ENCODE measurements around the gene PRDM16.

PRDM16 gene

GRCh38 chr1:3259020-3259419 is 190.0 kb downstream of the PRDM16 start:
- Histone ChIP-seq H3K27ac (ENCODE audit: low read depth, low read length) (no peak overlapping the region), H3K36me3 (ENCODE audit: control insufficient read depth in 1 of 2, insufficient read depth in 2 of 2, low read length in 2 of 2) (no peaks in the 10 kb centered on the region), H3K9ac (ENCODE audit: low read depth in 1 of 2, low read length in 2 of 2) (no peak overlapping the region), H3K4me3 (ENCODE audit: low read depth in 1 of 2, low read length in 2 of 2) (no peak overlapping the region), H3K4me1 (ENCODE audit: control insufficient read depth in 1 of 2, insufficient read depth in 2 of 2, low read length in 2 of 2) (peaks cover 22 to 28% of the 10 kb centered on the region in 2 donors), H3K27me3 (ENCODE audit: control insufficient read depth in 1 of 2, insufficient read depth in 2 of 2, low read length in 2 of 2) (no peaks in the 10 kb centered on the region), H3K9me3 (ENCODE audit: control insufficient read depth in 1 of 2, low read length in 2 of 2) (no peaks in the 10 kb centered on the region)

- Histone ChIP-seq H3K27me3 (ENCODE audit: control insufficient read depth in 1 of 2, insufficient read depth in 2 of 2, low read length in 2 of 2) (no peaks in the 10 kb centered on the region), H3K27ac (ENCODE audit: low read depth, low read length) (no peak overlapping the region), H3K36me3 (ENCODE audit: control insufficient read depth in 1 of 2, insufficient read depth in 2 of 2, low read length in 2 of 2) (no peaks in the 10 kb centered on the region), H3K4me3 (ENCODE audit: low read depth in 1 of 2, low read length in 2 of 2) (no peak overlapping the region), H3K9ac (ENCODE audit: low read depth in 1 of 2, low read length in 2 of 2) (no peak overlapping the region), H3K9me3 (ENCODE audit: control insufficient read depth in 1 of 2, low read length in 2 of 2) (no peaks in the 10 kb centered on the region), H3K4me1 (ENCODE audit: control insufficient read depth in 1 of 2, insufficient read depth in 2 of 2, low read length in 2 of 2) (peaks cover 29 to 31% of the 10 kb centered on the region in 2 donors)
These were observed 192.3 kb downstream of the PRDM16 start for GRCh38 chr1:3261007-3261968.

- no peaks in the 10 kb centered on the region for H3K9me3 ChIP-seq (ENCODE audit: control insufficient read depth in 1 of 2, low read length in 2 of 2)
- H3K4me3 ChIP-seq (ENCODE audit: low read depth in 1 of 2, low read length in 2 of 2): no peak overlapping the region
- peaks cover 29 to 31% of the 10 kb centered on the region in 2 donors for H3K4me1 ChIP-seq (ENCODE audit: control insufficient read depth in 1 of 2, insufficient read depth in 2 of 2, low read length in 2 of 2)
- H3K27me3 ChIP-seq (ENCODE audit: control insufficient read depth in 1 of 2, insufficient read depth in 2 of 2, low read length in 2 of 2): no peaks in the 10 kb centered on the region
- no peak overlapping the region for H3K27ac ChIP-seq (ENCODE audit: low read depth, low read length)
- H3K36me3 ChIP-seq (ENCODE audit: control insufficient read depth in 1 of 2, insufficient read depth in 2 of 2, low read length in 2 of 2): no peaks in the 10 kb centered on the region
- no peak overlapping the region for H3K9ac ChIP-seq (ENCODE audit: low read depth in 1 of 2, low read length in 2 of 2)
These were observed 193.1 kb downstream of the PRDM16 start for GRCh38 chr1:3261969-3262579.

GRCh38 chr1:3262681-3263286 is 193.8 kb downstream of the PRDM16 start:
- H3K9ac ChIP-seq (ENCODE audit: low read depth in 1 of 2, low read length in 2 of 2): no peak overlapping the region
- no peak overlapping the region for H3K27ac ChIP-seq (ENCODE audit: low read depth, low read length)
- no peaks in the 10 kb centered on the region for H3K36me3 ChIP-seq (ENCODE audit: control insufficient read depth in 1 of 2, insufficient read depth in 2 of 2, low read length in 2 of 2)
- H3K4me3 ChIP-seq (ENCODE audit: low read depth in 1 of 2, low read length in 2 of 2): no peak overlapping the region
- no peaks in the 10 kb centered on the region for H3K27me3 ChIP-seq (ENCODE audit: control insufficient read depth in 1 of 2, insufficient read depth in 2 of 2, low read length in 2 of 2)
- no peaks in the 10 kb centered on the region for H3K9me3 ChIP-seq (ENCODE audit: control insufficient read depth in 1 of 2, low read length in 2 of 2)
- H3K4me1 ChIP-seq (ENCODE audit: control insufficient read depth in 1 of 2, insufficient read depth in 2 of 2, low read length in 2 of 2): peaks cover 29 to 31% of the 10 kb centered on the region in 2 donors

- Histone ChIP-seq H3K9me3 (ENCODE audit: control insufficient read depth in 1 of 2, low read length in 2 of 2) (no peaks in the 10 kb centered on the region), H3K4me1 (ENCODE audit: control insufficient read depth in 1 of 2, insufficient read depth in 2 of 2, low read length in 2 of 2) (peaks cover 29 to 31% of the 10 kb centered on the region in 2 donors), H3K4me3 (ENCODE audit: low read depth in 1 of 2, low read length in 2 of 2) (peak overlapping the region in 1 of 2 donors; percentile 0), H3K27ac (ENCODE audit: low read depth, low read length) (no peak overlapping the region), H3K27me3 (ENCODE audit: control insufficient read depth in 1 of 2, insufficient read depth in 2 of 2, low read length in 2 of 2) (no peaks in the 10 kb centered on the region), H3K9ac (ENCODE audit: low read depth in 1 of 2, low read length in 2 of 2) (peak overlapping the region in 1 of 2 donors; percentile 10), H3K36me3 (ENCODE audit: control insufficient read depth in 1 of 2, insufficient read depth in 2 of 2, low read length in 2 of 2) (no peaks in the 10 kb centered on the region)
These were observed 194.8 kb downstream of the PRDM16 start for GRCh38 chr1:3263790-3264189.

- Histone ChIP-seq H3K4me3 (ENCODE audit: low read depth in 1 of 2, low read length in 2 of 2) (no peak overlapping the region), H3K4me1 (ENCODE audit: control insufficient read depth in 1 of 2, insufficient read depth in 2 of 2, low read length in 2 of 2) (peaks cover 29 to 31% of the 10 kb centered on the region in 2 donors), H3K27ac (ENCODE audit: low read depth, low read length) (no peak overlapping the region), H3K9ac (ENCODE audit: low read depth in 1 of 2, low read length in 2 of 2) (no peak overlapping the region), H3K27me3 (ENCODE audit: control insufficient read depth in 1 of 2, insufficient read depth in 2 of 2, low read length in 2 of 2) (no peaks in the 10 kb centered on the region), H3K36me3 (ENCODE audit: control insufficient read depth in 1 of 2, insufficient read depth in 2 of 2, low read length in 2 of 2) (no peaks in the 10 kb centered on the region), H3K9me3 (ENCODE audit: control insufficient read depth in 1 of 2, low read length in 2 of 2) (no peaks in the 10 kb centered on the region)
These were observed 195.5 kb downstream of the PRDM16 start for GRCh38 chr1:3264456-3264855.

- H3K9me3 ChIP-seq (ENCODE audit: control insufficient read depth in 1 of 2, low read length in 2 of 2): no peaks in the 10 kb centered on the region
- no peak overlapping the region for H3K4me3 ChIP-seq (ENCODE audit: low read depth in 1 of 2, low read length in 2 of 2)
- no peak overlapping the region for H3K27ac ChIP-seq (ENCODE audit: low read depth, low read length)
- no peak overlapping the region for H3K9ac ChIP-seq (ENCODE audit: low read depth in 1 of 2, low read length in 2 of 2)
- no peaks in the 10 kb centered on the region for H3K36me3 ChIP-seq (ENCODE audit: control insufficient read depth in 1 of 2, insufficient read depth in 2 of 2, low read length in 2 of 2)
- no peaks in the 10 kb centered on the region for H3K27me3 ChIP-seq (ENCODE audit: control insufficient read depth in 1 of 2, insufficient read depth in 2 of 2, low read length in 2 of 2)
- peaks cover 29 to 31% of the 10 kb centered on the region in 2 donors for H3K4me1 ChIP-seq (ENCODE audit: control insufficient read depth in 1 of 2, insufficient read depth in 2 of 2, low read length in 2 of 2)
These were observed 197.1 kb downstream of the PRDM16 start for GRCh38 chr1:3265835-3266805.

GRCh38 chr1:3266870-3267549 is 198.0 kb downstream of the PRDM16 start:
- H3K36me3 ChIP-seq (ENCODE audit: control insufficient read depth in 1 of 2, insufficient read depth in 2 of 2, low read length in 2 of 2): no peaks in the 10 kb centered on the region
- H3K27me3 ChIP-seq (ENCODE audit: control insufficient read depth in 1 of 2, insufficient read depth in 2 of 2, low read length in 2 of 2): no peaks in the 10 kb centered on the region
- H3K4me3 ChIP-seq (ENCODE audit: low read depth in 1 of 2, low read length in 2 of 2): no peak overlapping the region
- peaks cover 22 to 26% of the 10 kb centered on the region in 2 donors for H3K4me1 ChIP-seq (ENCODE audit: control insufficient read depth in 1 of 2, insufficient read depth in 2 of 2, low read length in 2 of 2)
- H3K27ac ChIP-seq (ENCODE audit: low read depth, low read length): no peak overlapping the region
- H3K9ac ChIP-seq (ENCODE audit: low read depth in 1 of 2, low read length in 2 of 2): no peak overlapping the region
- no peaks in the 10 kb centered on the region for H3K9me3 ChIP-seq (ENCODE audit: control insufficient read depth in 1 of 2, low read length in 2 of 2)

- no peaks in the 10 kb centered on the region for H3K27me3 ChIP-seq (ENCODE audit: control insufficient read depth in 1 of 2, insufficient read depth in 2 of 2, low read length in 2 of 2)
- H3K36me3 ChIP-seq (ENCODE audit: control insufficient read depth in 1 of 2, insufficient read depth in 2 of 2, low read length in 2 of 2): no peaks in the 10 kb centered on the region
- peaks cover 15 to 20% of the 10 kb centered on the region in 2 donors for H3K4me1 ChIP-seq (ENCODE audit: control insufficient read depth in 1 of 2, insufficient read depth in 2 of 2, low read length in 2 of 2)
- H3K9me3 ChIP-seq (ENCODE audit: control insufficient read depth in 1 of 2, low read length in 2 of 2): no peaks in the 10 kb centered on the region
- no peak overlapping the region for H3K9ac ChIP-seq (ENCODE audit: low read depth in 1 of 2, low read length in 2 of 2)
- H3K27ac ChIP-seq (ENCODE audit: low read depth, low read length): no peak overlapping the region
- no peak overlapping the region for H3K4me3 ChIP-seq (ENCODE audit: low read depth in 1 of 2, low read length in 2 of 2)
These were observed 198.7 kb downstream of the PRDM16 start for GRCh38 chr1:3267550-3268270.
